ENCODE results near the gene E2F6.

- TF ChIP-seq CTCF (IDR thresholded peaks at IDR 0.05; ENCODE audit: insufficient read depth, low read length) = no peak
- TF ChIP-seq REST (IDR thresholded peaks at IDR 0.05; ENCODE audit: insufficient replicate concordance, low read depth) = no peak
- no peak for TF ChIP-seq SPI1 (IDR thresholded peaks at IDR 0.05; ENCODE audit: borderline replicate concordance, low read depth)
- TF ChIP-seq GABPA (IDR thresholded peaks at IDR 0.05; ENCODE audit: low read depth) = no peak
Measured at GRCh38 chr2:11503354-11503927, 37.5 kb upstream of the E2F6 start.
